ENCODE results near the gene OR1S2.
"Not testable (repeated sequence)": the region's sequence is repeated elsewhere in the genome, so short reads cannot be mapped to it uniquely, and the experiment has no call there.

OR1S2 gene, protein sequence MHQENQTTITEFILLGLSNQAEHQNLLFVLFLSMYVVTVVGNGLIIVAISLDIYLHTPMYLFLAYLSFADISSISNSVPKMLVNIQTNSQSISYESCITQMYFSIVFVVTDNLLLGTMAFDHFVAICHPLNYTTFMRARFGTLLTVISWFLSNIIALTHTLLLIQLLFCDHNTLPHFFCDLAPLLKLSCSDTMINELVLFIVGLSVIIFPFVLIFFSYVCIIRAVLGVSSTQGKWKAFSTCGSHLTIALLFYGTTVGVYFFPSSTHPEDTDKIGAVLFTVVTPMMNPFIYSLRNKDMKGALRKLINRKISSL

DNA sequence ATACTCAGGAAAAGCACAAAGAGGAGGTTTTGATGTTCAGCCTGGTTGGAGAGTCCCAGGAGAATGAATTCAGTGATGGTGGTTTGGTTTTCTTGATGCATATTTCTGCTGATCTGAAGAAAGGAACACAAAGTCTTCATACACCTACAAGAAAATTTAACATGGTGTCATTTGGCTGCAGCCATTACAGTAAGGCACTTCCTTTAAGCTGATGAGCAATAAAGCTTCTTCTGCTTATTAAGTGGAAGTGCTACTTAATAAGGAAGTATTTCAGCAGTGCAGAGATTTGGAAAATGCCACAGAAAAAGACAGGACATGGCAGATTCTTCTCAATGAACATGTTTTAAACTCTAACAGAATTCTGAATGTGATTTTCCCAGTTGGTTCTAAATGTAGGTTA lies at the start of gene OR1S2:
TSS of gene OR1S2 (minus strand) at position 101 of the 400 bp plus-strand sequence. CDS start at position 101, 0 bp downstream.
- DNase-seq (ENCODE audit: low read depth in 3 of 3, low spot score in 1 of 3): no peak

DNA sequence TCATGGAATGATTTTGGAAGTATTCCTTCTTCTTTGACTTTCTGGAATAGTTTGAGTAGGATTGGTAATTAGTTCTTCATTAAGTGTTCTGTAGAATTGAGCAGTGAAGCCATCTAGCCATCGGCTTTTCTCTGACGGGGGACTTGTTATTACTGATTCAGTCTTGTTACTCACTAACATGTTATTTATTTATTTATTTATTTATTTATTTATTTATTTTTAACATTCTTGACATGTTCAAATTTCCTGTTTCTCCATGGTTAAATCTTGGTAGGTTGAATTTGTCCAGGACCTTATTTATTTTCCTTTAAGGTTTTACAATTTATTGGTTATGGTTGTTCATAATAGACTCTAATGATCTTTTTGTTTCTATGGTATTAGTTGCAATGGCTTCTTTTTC lies 40.0 kb upstream of the OR1S2 start:
- no peak for DNase-seq (ENCODE audit: low read depth in 3 of 3, low spot score in 1 of 3)

DNA sequence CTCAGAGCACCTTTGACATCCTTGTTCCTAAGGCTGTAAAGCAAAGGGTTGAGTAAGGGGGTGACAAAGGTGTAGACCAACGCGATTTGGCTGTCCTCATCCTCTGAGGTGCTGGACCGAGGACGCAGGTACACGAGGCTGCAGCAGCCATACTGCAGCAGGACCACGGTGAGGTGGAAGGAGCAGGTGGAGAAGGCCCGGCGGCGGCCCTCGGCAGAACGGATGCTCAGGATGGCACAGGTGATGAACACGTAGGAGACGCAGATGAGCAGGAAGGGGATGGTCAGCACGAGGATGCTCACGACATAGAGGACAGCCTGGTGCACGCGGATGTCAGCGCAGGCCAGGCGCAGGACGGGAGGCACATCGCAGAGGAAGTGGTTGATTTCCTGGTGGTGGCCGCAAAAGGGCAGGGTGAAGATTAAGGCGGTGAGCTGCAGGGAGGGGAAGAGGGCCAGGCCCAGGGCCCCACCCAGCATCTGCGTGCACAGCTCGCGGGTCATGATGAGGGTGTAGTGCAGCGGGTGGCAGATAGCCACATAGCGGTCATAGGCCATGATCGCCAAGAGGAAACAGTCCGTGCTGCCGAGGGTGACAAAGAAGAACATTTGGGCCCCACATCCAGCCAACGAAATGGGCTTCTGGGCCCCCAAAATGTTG lies 24.1 kb upstream of the OR1S2 start:
- no peak for DNase-seq (ENCODE audit: low read depth in 3 of 3, low spot score in 1 of 3)

DNA sequence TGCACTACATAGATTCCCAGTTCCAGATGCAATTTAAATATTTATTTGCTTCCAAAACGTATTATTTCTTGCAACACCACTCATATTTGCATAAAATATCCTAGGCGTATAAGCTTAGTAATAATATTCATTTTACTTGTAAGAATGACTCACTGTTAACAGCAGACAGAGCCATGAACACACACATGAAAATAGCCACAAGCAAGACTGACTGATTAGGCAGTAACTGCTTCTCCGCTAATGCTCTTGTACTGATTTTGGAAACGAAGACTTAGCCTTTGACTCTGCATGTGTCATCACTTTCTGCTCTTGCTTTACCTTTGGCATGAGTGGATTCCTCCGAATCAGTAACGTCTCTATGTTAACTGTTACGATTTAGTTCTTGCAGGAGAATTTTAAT lies 18.8 kb upstream of the OR1S2 start:
- DNase-seq (ENCODE audit: low read depth in 3 of 3, low spot score in 1 of 3): no peak

DNA sequence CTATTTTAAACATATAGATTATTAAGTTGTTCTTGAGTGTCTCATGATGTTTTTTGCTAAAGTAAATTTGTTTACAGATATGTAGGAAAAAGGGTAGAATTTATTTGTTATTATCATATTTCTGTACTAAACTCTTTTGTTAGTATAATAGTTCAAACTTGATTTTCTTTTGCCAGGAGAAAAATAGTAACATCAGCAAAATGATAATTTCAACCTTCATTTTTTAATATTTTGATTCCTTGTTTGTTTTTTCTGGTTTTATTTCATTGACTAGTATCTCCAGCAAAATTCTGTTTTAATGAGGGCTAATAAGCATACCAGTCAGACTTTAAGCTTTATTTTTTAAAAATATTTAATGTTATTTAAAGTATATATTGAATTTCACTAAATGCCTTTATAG lies 12.5 kb upstream of the OR1S2 start:
- no peak for DNase-seq (ENCODE audit: low read depth in 3 of 3, low spot score in 1 of 3)

DNA sequence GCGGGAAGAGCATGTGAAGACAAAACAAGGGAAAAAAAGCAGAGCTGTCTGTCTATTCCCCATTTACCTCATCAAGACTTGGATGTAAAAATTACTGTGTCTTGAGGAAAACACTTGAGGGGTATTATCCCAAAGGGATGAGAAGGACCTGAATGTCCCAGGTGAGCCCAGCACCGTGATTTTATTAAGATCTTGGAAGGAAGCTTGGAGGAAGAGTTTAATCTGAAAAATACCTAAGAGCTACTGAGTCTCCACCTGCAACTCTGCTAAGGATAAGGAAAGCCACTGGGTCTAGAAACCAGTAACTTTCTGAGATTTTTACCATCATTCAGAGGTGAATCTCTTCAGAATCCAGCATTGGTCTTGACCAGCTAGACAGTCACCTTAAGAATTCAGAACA lies 8.5 kb upstream of the OR1S2 start, which contains the start of gene OR1S1:
TSS of gene OR1S1 (plus strand) at position 301 of the 400 bp plus-strand sequence.
- DNase-seq (ENCODE audit: low read depth in 3 of 3, low spot score in 1 of 3): not testable (repeated sequence)

DNA sequence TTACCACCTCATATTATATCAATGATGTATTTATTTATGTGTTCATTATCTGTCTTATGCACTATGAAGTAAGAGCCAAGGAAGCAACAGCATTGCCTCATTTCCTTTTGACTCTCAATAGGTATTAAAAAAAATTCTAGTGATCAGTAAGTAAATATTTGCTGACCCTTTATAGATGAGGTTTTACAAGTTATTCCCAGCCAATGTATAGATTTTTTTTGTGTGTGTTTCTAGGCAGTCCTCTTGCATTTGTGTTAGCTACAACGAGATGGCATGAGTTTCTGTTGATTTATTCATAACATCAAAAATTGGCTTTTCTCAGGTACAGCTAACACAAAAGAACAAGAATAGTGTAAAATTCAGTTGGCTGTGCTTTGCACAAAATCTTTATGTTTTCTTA lies 4.7 kb downstream of the OR1S2 start:
- DNase-seq (ENCODE audit: low read depth in 3 of 3, low spot score in 1 of 3): no peak

DNA sequence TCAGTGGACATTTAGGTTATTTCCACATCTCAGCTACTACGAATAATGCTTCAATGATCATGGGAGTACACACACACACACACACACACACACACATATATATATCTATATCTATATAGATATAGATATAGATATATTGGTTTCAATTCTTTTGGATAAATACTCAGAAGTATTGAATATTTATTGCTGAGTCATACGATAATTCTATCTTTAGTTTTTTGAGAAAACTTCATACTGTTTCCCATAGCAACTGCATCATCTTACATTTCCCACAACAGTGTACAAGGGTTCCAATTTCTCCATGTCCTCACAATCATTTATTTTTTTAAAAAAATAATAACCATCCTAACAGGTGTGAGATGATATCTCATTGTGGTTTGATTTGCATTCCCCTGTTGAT lies 8.0 kb downstream of the OR1S2 start:
- DNase-seq (ENCODE audit: low read depth in 3 of 3, low spot score in 1 of 3): no peak

DNA sequence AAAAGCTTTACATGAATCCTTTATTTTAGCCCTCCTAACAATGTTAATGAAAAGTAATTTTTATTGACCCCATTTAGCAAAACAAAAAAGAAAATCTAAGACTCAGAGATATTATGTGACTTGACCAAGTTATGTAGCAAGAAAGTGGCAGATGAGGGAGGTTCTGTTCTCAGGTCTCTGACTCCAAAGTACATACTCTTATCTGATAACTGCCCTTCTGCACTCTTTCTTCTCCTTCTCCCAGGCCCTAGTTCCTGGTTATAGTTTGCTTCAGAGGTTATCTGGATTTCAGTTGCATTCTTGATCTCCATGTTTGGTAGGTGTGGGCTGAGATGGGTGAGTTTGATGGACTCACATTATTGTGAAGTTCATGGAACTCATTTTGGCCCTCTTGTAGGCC lies 10.6 kb downstream of the OR1S2 start:
- no peak for DNase-seq (ENCODE audit: low read depth in 3 of 3, low spot score in 1 of 3)

DNA sequence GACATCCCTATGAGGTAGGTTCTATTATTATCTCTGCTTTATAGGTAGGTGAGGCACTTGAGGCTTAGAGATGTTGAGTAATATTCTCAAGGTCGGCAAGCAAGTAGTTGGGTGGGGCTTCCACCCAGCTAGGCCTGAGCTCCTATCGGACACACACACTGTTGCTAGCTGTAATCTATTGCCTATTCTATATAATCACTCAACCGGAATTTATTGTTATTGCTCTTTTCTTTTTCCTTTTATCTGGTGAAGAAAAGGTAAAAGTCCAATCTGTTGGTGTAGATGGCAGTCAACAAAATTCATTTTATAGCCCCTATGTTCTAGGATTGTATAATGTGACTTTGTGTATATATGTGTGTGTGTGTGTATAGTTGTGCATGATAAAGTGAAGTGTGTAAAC lies 11.7 kb downstream of the OR1S2 start:
- no peak for DNase-seq (ENCODE audit: low read depth in 3 of 3, low spot score in 1 of 3)

DNA sequence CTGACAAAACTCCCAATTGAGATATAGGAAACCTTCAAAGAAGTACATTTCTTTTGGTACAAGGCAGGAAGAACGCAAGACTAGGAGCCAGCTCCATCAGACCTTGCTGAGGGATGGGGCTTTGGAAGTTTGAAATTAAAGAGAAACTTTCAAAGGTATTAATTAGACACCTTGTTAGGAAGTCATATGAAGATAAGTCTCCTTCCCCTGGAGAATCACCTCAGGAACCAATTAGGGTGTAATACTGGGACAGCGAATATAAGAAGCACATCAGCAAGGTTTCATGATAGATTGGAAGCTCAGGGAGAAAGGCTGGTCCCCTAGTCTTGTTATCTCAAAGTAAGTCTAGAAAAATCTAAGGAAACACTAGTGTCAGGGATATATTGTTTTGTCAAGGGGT lies 15.2 kb downstream of the OR1S2 start, which contains the start of gene OR9Q2:
TSS of gene OR9Q2 (plus strand) at position 301 of the 400 bp plus-strand sequence. CDS start 1,421 bp downstream, outside the sequence.
- no peak for DNase-seq (ENCODE audit: low read depth in 3 of 3, low spot score in 1 of 3)

DNA sequence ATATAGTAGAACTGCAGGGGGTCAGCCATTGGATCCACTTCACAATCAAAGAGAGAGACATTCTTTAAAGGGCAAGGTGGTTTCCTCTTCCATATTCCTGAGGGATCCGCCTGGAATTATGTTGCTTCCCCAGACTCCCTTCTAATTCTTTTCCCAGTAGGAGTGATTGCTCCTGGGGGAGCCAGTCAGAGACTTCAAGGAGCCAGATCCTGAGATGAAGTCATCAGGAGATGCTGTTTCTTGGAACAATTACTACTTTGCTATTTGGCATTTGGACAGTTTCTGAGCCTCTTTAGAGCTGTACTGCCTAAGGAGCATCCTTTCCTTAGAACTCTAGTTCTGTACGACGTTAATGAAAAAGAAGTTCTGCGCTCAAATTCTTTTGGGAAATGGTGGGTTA lies 17.0 kb downstream of the OR1S2 start:
- DNase-seq (ENCODE audit: low read depth in 3 of 3, low spot score in 1 of 3): no peak

DNA sequence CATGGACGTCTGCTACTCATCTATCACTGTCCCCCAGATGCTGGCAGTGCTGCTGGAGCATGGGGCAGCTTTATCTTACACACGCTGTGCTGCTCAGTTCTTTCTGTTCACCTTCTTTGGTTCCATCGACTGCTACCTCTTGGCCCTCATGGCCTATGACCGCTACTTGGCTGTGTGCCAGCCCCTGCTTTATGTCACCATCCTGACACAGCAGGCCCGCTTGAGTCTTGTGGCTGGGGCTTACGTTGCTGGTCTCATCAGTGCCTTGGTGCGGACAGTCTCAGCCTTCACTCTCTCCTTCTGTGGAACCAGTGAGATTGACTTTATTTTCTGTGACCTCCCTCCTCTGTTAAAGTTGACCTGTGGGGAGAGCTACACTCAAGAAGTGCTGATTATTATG lies 24.3 kb downstream of the OR1S2 start:
- no peak for DNase-seq (ENCODE audit: low read depth in 3 of 3, low spot score in 1 of 3)

DNA sequence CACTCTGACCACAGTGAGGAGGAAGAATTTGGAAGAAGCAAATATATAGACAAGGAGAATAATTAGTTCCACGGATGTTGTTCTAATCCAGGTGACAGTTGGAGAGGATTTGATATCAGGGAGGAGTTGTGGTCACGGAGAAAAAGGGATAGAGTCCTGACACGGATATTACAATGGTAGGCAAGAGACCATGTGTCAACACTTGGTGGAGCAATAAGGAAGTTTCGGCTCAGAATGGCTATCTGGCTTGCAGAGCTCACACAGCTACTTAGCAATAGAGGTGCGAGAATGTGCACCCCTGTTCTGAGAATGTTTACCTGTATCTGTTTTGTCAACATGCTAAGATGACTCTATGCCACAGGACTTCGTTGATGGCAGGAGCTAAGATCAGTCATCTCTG lies 25.5 kb downstream of the OR1S2 start:
- no peak for DNase-seq (ENCODE audit: low read depth in 3 of 3, low spot score in 1 of 3)

DNA sequence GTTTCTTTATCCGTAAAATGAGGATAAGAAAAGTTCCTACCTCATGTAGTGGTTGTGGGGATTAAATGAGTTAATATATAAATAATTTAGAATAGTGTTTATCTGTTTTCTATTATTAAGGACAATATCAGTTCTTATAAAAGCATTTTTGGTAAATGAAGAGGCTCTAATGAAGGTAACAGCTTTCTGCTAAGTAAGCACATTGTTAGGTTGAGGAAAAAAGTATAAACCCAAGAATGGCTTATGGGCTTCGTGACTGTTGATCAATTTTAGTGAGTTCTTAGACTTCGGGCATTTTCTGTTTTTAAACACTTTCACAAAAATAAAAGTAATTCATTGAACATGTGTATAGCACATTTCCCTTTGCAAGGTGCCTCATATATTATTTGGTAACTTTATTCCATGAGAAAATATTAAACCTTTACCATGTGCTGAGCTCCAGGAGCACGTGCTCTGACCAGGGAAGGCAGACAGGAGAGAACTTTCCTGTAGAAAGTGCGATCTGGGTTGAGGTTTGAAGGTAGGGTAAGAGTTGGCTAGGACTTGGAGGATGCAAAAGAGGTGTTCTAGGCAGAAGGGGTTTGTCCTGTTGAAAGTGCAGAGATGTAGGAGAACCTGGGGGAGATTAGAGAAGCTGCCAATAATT lies 26.4 kb downstream of the OR1S2 start:
- no peak for DNase-seq (ENCODE audit: low read depth in 3 of 3, low spot score in 1 of 3)

DNA sequence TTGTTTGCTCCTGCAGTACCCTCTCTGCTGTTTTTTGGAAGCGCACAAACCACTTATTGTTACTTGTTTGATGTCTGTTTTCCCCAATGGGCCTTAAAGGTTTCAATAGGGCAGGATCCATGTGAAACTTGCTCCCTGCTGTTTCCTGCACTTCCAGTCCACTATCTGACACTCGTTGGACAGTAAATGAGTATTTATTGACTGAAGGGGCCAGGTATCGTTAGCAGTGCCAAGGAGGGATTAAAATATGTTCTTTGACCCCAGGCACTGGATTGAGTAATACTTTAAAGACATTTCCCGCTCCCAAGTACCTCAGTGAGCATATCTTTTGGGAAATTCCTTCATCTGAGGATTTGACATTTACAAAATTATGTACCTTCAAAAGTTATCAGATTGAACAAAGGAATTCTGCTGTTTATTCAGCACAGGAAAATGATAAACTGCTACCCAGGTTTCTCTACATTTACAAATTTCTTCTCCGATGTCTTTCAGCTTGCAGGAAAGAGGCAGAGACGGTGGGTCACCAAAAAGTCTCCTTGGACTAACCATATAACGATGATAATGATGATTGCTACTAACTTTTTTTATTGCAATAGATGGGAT lies 38.3 kb downstream of the OR1S2 start:
- no peak for DNase-seq (ENCODE audit: low read depth in 3 of 3, low spot score in 1 of 3)

DNA sequence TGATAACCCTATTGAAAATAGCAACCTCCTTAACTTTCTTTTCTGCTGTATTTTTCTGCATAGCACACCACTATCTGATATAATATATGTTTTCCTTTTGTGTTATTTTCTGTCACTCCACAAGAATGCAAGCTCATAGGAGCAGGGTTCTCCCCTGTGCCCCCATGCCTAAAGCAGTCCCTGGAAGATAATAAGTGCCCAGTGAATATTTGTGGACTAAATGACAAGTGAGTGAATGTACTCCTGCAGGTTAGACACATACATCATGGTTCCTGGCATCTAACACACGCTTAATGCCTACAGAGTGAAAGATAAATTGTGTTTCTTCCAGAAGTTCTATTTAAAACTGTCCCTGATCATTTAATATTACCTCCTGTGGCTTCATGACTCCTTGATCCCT lies 39.0 kb downstream of the OR1S2 start:
- DNase-seq (ENCODE audit: low read depth in 3 of 3, low spot score in 1 of 3): no peak

DNA sequence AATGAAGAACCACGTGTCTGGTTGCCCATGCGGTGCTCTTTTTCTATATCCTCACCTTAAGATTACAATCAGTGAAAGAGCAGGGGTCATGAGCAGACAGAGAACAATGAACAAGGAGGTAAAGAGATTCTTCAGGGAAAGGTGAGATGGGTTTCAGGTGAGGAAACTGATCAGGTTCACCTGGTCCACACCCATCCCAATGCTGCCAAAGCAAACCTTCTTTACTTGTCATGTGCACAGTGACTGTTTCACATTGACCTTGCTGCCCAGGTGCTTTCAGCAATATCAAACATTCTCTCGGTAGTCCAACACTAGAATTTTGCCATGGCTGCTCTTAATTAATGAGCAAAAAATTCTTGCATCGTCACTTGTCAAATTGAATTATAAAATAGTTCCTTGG lies 39.6 kb downstream of the OR1S2 start:
- DNase-seq (ENCODE audit: low read depth in 3 of 3, low spot score in 1 of 3): no peak
